Tibial nerve (tissue), 4 donors: ENCODE measurements around the gene IL1RAPL2.

Experiments used
- CTCF ChIP-seq, 5 experiments: fragments of 200-600 bp in 3 of 5; fragments of 450-650 bp in 2 of 5; sonication (generic) in 3 of 5; IDR thresholded peaks; one replicate each; pipeline ENCODE4 v1.5.1; 2016 to 2019; ENCODE audit warnings: antibody characterized with exemption in 5 of 5, mild to moderate bottlenecking in 3 of 5, moderate library complexity in 2 of 5
- EP300 ChIP-seq, 2 donors: sonication (generic); formaldehyde crosslinking; IDR thresholded peaks; one replicate each; pipeline ENCODE4 v1.6.1; 2017; ENCODE audit warnings: antibody characterized with exemption in 2 of 2, mild to moderate bottlenecking in 1 of 2
- POLR2A ChIP-seq, 2 donors: fragments of 450-650 bp; IDR thresholded peaks; one replicate each; pipeline ENCODE4 v1.6.1; 2017; ENCODE audit warnings: antibody characterized with exemption in 2 of 2, mild to moderate bottlenecking in 2 of 2, moderate library complexity in 2 of 2

- TF ChIP-seq CTCF (IDR thresholded peaks at IDR 0.05) (no peak), POLR2A (IDR thresholded peaks at IDR 0.05) (no peak), EP300 (IDR thresholded peaks at IDR 0.05) (no peak)
Measured at GRCh38 chrX:105313596-105313995, 747.6 kb downstream of the IL1RAPL2 start.
